HL-60/S4 treated with phorbol 12-myristate 13-acetate at 8.2 ng/mL for 4 days and 3 days (cell line): ENCODE data around the gene PCCA.

ENCODE experiments used
- in situ Hi-C: fragments of 300-500 bp; cut with MboI; formaldehyde crosslinking; loops from 2 replicates; pipeline ENCODE4 v1.15.0; 2022; ENCODE audit warnings: low sequenced_read_pairs

The PCCA gene

DNA sequence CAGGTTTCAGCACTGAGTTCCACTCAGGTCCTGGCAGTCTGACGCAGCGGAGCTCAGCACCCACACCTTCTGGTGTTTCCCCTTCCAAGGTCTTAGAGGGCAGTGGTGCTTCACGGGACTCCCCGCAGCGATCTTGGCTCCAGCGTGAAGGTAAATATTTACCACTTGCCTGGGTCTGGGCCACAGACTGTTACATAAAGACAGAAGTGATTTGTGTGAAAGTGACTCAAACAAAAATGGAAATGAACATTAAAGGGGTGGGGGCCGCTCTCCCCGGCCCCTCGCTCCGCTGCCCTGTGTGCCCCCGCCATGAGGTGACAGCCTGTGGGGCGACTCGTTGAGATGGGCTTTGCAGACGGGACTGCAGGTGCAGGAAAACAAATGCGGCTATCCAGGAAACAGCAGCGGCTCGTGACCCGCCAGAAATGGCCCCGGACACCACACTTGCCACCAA lies 444.7 kb downstream of the PCCA start:
- in situ Hi-C loops, result no loop called here

GRCh38 chr13:100534147-100534843 lies 445.4 kb downstream of the PCCA start:
- in situ Hi-C loops, result no loop called here

- in situ Hi-C loops, result no loop called here
Observed at GRCh38 chr13:100534911-100535310, 446.0 kb downstream of the PCCA start.

DNA sequence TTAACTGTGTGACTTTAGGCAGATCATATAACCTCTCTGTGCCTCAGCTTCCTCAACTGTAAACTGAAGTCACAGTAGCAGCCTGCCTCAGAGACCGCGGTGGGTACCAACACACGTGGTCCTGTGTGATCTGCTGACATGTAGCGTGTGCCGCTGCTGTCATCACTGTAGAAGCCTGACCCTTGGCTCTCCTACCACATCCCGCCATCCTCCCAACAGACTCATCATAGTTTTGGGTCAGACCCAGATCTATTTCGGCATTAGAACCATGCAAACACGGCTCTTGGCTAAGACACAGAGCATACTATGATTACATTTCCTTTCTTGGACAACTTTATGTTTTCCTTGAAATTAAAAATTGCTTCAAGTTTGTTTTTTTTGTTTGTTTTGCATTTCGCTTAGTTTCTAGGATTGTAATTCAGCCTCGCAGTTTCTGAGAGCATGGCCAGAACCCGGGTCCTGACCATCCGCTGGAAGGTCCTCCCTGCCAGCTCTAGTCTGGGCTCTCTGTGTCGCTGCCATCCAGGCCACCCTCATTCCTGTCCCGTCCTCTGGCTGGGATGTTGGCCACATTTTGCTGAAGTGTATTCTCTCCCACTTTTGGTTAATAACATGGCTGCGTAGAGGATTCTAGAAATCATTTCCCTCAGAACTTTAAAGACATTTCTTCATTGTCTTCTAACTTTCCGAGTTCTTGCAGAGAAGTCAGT lies 446.7 kb downstream of the PCCA start:
- in situ Hi-C loops, result no loop called here

GRCh38 chr13:100536643-100537180 lies 447.8 kb downstream of the PCCA start:
- in situ Hi-C loops, result no loop called here

DNA sequence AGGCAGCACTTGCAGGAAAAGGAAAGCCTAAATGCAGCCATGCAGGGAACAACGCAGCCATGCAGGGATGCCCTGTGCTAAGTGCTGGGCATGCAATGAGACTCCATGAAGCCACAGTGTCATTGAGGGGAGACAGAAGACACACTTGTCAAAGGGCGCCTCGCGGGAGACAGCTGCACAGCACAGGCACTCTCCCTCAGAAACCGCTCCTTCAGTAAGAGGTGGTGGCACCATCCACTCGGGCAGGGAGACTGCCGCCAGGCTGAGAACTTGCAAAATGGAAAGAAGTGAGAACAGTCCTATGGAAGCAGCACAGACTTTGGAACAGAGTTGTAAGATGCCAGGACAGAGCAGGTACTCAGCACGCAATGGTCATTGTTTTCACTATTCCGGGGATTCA lies 448.6 kb downstream of the PCCA start:
- in situ Hi-C loops, result no loop called here

- in situ Hi-C loops, result no loop called here
Observed at GRCh38 chr13:100537951-100538462, 449.1 kb downstream of the PCCA start.

- in situ Hi-C loops, result no loop called here
Observed at GRCh38 chr13:100540621-100541020, 451.7 kb downstream of the PCCA start.

DNA sequence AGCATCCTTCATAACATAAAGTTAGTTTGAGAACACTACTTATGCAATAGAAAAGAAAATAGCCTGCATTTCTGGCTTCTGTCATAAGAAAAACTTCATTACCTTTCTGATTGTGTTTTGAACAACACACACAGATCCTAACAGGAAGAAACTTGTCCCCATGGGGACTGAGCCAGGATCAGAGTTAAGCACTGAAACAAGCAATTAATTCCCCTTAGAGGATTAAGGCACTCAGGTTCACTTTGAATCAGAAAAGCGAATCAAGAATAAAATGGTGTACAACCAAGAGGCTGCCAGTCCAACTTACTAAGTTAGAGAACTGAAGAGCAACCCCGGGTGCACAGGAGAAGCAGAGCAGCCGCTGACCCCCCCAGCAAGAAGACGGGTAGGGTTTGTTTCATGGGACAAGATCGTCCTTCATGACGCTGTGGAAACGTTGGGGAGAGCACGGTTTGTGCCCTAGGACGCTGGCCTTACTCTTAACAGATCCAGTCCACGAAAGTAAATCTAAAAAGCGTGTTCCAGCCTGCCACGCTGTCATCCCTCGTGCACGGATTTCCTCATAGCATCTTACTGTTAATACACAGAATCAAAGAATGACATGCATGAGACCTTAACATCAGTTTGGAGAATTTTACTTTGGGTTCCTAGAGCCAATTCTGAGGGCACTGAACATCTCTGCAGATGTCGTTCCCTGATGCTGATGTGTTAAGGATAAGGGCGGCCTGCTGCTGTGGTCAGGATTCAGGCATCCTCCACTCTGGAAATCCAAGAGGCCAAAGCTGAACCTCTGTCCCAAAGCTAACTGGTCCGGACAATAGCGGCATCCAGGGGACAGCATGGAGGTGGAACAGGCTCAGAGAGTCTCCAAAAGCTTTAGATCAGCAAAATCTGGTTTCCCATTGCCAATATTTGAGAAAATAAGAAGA lies 453.3 kb downstream of the PCCA start:
- in situ Hi-C loops, result no loop called here

GRCh38 chr13:100542826-100543156 lies 453.9 kb downstream of the PCCA start:
- in situ Hi-C loops, result no loop called here

GRCh38 chr13:100543872-100544602 lies 455.1 kb downstream of the PCCA start:
- in situ Hi-C loops, result no loop called here

- in situ Hi-C loops, result no loop called here
Observed at GRCh38 chr13:100544866-100545683, 456.2 kb downstream of the PCCA start.

DNA sequence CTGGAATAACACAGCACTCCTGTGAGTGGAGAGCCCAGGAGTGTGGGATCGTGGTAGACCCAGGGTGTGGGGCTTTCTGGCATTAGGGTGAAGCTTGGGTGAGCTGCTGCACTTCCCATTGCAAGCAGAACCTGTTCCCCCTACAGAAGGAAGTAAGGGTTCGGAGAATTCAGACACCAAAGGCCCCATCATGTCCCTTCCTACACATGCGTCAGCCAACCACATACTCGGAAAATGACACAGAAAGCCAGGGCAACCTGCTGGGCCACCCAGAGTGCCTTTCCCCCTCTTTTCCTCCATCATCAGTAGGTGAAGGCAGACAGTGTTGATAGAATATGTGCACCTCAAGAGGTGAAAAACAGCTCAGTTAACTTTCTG lies 456.8 kb downstream of the PCCA start:
- in situ Hi-C loops, result no loop called here

DNA sequence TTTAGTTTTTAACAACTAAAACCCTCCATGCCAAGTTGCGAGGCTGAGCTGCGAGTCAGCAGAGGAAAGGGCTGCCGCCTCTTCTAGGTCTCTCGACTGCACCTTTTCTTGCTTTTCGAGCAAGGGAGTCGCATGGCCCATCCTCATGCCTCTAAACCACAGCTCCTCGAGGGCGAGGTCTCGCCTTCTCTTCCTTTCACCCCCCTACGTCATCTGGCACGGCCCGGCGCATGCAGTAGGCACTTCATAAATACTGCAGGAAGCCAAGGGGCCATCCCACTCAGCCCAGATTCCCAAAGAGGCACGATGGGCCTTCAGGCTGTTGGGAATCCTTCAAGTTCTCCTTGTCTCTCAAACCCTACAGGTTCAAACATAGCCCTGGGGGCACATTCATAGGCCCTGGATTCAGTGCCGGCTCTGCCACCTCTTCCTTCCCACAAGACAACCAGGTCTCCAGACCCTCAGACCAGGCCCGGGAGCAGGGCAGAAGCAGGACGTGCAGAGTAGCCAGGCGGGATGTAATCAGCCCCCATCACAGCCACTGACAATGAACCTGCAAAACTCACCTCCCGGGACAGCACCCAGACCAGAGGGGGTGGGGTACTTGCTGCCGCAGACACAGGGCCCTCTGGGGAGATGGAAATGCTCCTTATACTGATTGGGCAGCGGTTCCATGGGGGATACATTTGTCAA lies 458.0 kb downstream of the PCCA start:
- in situ Hi-C loops, result no loop called here

DNA sequence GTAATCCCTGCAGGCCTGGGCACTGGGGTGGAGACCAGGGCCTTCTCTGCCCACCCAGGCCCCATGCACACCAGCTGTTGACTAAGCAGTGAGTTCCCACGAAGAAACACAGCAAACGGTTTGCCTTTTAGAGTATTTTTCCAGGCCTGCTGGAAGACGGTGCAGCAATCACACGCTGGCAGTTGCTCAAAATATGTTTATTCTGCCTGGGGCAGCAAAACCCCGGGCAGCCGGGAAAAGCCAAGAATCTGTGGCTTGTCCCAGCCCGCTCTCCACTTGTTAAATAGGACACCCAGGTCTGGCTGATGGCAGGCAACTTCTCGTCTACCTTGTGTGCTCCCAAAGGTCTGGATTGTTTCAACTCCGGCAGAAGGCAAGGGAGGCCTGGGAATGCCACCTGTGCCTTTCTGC lies 458.9 kb downstream of the PCCA start:
- in situ Hi-C loops, result no loop called here

GRCh38 chr13:100549316-100549715 lies 460.4 kb downstream of the PCCA start:
- in situ Hi-C loops, result no loop called here

DNA sequence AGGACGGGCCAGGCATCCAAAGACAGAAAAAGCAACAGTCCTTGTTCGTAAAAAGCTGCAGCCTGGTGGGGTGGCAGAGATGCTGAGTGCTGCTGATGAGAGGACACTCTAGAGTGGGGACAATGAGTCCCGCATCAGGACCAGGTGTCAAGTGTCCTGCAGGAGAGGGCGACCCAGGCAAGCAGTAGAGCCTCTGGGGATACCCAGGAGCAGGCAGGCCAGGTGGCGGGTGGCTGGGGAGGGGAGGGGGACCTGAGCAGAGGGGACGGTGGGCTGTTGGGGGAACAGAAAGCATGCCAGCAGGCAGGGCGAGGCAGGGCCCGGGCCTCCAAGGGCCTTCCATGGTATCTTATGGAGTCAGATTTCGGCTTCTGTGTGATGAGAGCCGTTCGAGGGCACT lies 463.9 kb downstream of the PCCA start:
- in situ Hi-C loops, result loop anchor here (25.0 kb wide), 1 partner anchor 560 kb away; no protein-coding TSS in a partner anchor

DNA sequence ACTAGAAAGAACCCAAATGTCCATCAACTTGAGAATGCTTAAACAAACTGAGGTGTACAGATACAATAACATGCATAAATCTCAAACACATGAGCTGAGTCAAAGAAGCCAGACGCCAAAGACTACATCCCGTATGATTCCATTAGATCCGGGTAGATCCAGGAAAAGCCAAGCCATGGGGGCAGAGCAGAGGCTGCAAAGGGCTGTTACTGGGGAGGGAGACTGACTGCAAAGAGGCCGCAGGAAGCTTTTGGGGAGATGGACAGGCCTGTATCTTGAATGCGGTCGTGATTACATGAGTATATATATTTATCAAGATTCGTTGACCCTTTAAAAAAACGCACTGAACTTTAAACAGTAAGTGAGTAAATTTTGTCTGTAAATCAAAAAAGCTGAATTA lies 471.0 kb downstream of the PCCA start:
- in situ Hi-C loops, result loop anchor here (25.0 kb wide), 1 partner anchor 552 kb away; no protein-coding TSS in a partner anchor
